Left lung (tissue), 10 donors: ENCODE measurements around the gene HSDL2. TPM values are rescaled to one million over a fixed set of nuclear protein-coding genes. Genes with fewer than 3 reads are reported as not detected.
"Not testable (repeated sequence)": the region's sequence is repeated elsewhere in the genome, so short reads cannot be mapped to it uniquely, and the experiment has no call there.

Experiments
- ATAC-seq: fragments of 200-7000 bp; cut with Tn5 transposase; one replicate; pipeline ENCODE4 v1.9.1; 2020; ENCODE audit warnings: moderate library complexity
- DNase-seq, 4 donors: peaks; one replicate each; pipeline ENCODE4 v3.0.0-alpha.2; 2013 to 2020
- H3K27ac ChIP-seq, 2 donors: fragments of 200-600 bp; sonication (generic) in 1 of 2; one replicate each; pipeline versions ENCODE4 v1.5.0 to v1.8.0; 2020 to 2021
- H3K27me3 ChIP-seq, 2 donors: fragments of 200-600 bp; sonication (generic) in 1 of 2; one replicate each; pipeline versions ENCODE4 v1.5.0 to v1.8.0; 2020 to 2021
- H3K36me3 ChIP-seq, 2 donors: fragments of 200-600 bp; sonication (generic) in 1 of 2; one replicate each; pipeline versions ENCODE4 v1.5.0 to v1.8.0; 2020 to 2021
- H3K4me1 ChIP-seq, 2 donors: fragments of 200-600 bp; one replicate each; pipeline ENCODE4 v1.8.0; 2021
- H3K4me3 ChIP-seq, 2 donors: fragments of 200-600 bp; sonication (generic) in 1 of 2; one replicate each; pipeline versions ENCODE4 v1.5.0 to v1.8.0; 2020 to 2021; ENCODE audit warnings: mild to moderate bottlenecking in 1 of 2
- H3K9me3 ChIP-seq, 2 donors: fragments of 200-600 bp; sonication (generic) in 1 of 2; one replicate each; pipeline versions ENCODE4 v1.5.0 to v1.8.0; 2020 to 2021
- intact Hi-C, 2 donors: fragments of 100-400 bp; cut with DNase I; formaldehyde crosslinking; loops; one replicate each; pipeline versions ENCODE4 v1.11.2 to v1.14.2; 2022
- polyA plus RNA-seq, 6 donors: library from polyadenylated mRNA; unstranded; fragments of 120-200 nt; gene quantifications; one replicate each; pipeline ENCODE4 v1.2.1, GENCODE V29; 2013; ENCODE audit not compliant: insufficient read length in 6 of 6
- total RNA-seq, 2 donors: library from RNA; stranded (reverse); fragmentation: NEBNext Ultra II Directional; extraction: Animal tissue kit (Norgen Biotek cat#: 25700); gene quantifications; one replicate each; pipeline ENCODE4 v1.2.1, GENCODE V29; 2021
- TF ChIP-seq, protein P1 (sequence below), 2 donors: fragments of 200-600 bp; sonication (generic) in 1 of 2; IDR thresholded peaks; one replicate each; pipeline versions ENCODE4 v1.5.0 to v1.8.0; 2021; ENCODE audit warnings: antibody characterized with exemption in 2 of 2
- donor health status: DM: no; HTN: yes; CAD: no.
- donor health status: DM: no; HTN: no; CAD: no.

HSDL2 gene
- total and polyA plus RNA-seq, 8 donors = 40.3 to 77.9 (median 64.2) TPM

DNA sequence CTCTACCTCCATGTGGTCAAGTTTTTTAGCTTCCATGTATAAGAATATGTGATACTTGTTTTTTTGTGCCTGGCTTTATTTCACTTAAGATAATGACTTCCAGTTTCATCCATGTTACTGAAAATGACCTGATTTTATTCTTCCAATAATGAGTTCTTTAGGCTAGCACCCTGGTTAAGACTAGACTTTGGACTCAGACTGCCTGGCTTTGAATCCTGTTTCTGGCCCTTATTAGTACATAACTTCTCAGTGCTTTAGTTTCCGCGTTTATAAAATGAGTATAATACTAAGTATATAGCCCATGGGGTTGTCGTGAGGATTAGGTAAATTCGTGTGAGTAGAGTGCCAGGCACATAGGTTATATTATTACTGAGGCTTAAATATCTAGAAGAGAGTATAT, 125.2 kb downstream of the HSDL2 start:
- H3K27ac ChIP-seq = no peak overlapping the region
- TF ChIP-seq, protein P1, sequence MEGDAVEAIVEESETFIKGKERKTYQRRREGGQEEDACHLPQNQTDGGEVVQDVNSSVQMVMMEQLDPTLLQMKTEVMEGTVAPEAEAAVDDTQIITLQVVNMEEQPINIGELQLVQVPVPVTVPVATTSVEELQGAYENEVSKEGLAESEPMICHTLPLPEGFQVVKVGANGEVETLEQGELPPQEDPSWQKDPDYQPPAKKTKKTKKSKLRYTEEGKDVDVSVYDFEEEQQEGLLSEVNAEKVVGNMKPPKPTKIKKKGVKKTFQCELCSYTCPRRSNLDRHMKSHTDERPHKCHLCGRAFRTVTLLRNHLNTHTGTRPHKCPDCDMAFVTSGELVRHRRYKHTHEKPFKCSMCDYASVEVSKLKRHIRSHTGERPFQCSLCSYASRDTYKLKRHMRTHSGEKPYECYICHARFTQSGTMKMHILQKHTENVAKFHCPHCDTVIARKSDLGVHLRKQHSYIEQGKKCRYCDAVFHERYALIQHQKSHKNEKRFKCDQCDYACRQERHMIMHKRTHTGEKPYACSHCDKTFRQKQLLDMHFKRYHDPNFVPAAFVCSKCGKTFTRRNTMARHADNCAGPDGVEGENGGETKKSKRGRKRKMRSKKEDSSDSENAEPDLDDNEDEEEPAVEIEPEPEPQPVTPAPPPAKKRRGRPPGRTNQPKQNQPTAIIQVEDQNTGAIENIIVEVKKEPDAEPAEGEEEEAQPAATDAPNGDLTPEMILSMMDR (IDR thresholded peaks at IDR 0.05) = no peak
- ATAC-seq (no peak), DNase-seq (no peak)
- H3K27me3 ChIP-seq = no peaks in the 10 kb centered on the region
- H3K4me3 ChIP-seq = no peak overlapping the region
- no peaks in the 10 kb centered on the region for H3K9me3 ChIP-seq
- intact Hi-C loops = no loop called here
- peaks cover 0 to 5% of the 10 kb centered on the region in 2 donors for H3K4me1 ChIP-seq
- no peaks in the 10 kb centered on the region for H3K36me3 ChIP-seq

DNA sequence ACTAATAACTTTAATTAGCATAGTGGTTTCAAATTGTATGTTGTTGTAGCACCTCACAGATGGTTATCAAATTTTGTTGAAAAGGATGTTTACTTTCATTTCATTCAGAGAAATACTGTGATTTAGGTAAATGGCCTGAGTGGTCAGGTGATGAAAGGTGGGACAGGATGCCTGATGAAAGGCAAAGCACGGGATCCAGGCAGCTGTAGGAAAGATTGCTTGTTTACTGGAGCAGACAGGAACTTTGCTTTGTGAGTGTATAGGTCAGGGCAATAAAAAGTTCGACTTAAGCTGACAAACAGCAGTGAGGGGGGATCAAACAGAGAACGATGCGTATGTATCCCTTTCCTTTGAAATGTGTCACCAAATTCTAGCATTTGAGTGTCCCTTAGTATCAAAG, 125.7 kb downstream of the HSDL2 start:
- DNase-seq = no peak
- Histone ChIP-seq H3K36me3 (no peaks in the 10 kb centered on the region), H3K9me3 (no peaks in the 10 kb centered on the region), H3K4me1 (peaks cover 0 to 5% of the 10 kb centered on the region in 2 donors), H3K27me3 (no peaks in the 10 kb centered on the region), H3K27ac (no peak overlapping the region), H3K4me3 (no peak overlapping the region)
- no peak for ATAC-seq
- TF ChIP-seq, protein P1 (IDR thresholded peaks at IDR 0.05) = no peak
- intact Hi-C loops = no loop called here

- peak overlapping the region in 1 of 2 donors; percentile 23 for H3K27ac ChIP-seq
- TF ChIP-seq, protein P1 (IDR thresholded peaks at IDR 0.05) = no peak
- intact Hi-C loops = no loop called here
- no peak overlapping the region for H3K4me3 ChIP-seq
- ATAC-seq = peak; percentile 67
- H3K9me3 ChIP-seq = no peaks in the 10 kb centered on the region
- H3K36me3 ChIP-seq = no peaks in the 10 kb centered on the region
- H3K4me1 ChIP-seq = peaks cover 0 to 5% of the 10 kb centered on the region in 2 donors
- no peaks in the 10 kb centered on the region for H3K27me3 ChIP-seq
- peak in 2 of 4 donors; percentile 34 to 47 for DNase-seq
Measured at GRCh38 chr9:112506571-112506970, 126.7 kb downstream of the HSDL2 start.

DNA sequence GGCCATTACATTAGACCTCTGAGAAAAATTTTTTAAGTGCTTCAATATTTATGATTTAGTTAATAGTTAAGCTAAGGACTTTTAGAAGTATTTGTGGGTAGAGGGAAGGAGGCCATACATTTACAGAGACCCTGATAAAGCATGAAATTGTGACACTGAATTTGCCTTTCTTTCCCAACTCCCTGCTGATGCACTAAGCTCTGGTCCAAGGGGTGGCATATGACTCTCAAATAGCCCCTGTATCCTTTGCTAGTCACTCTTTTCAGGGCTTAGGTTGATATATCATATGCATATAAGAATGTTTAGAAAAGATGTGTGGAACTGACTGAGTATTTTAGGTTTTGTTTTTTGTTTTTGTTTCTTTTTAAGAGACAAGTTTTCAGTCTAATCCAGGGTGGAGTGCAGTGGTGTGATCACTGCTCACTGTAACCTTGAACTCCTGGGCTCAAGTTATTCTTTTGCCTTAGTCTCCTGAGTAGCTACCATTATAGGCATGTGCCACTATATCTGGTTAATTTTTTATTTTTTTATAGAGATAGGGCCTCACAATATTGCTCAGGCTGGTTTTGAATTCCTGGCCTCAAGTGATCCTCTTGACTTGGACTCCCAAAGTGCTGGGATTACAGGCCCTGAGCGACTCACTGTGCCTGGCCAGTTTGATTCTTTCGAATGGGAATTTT, 127.2 kb downstream of the HSDL2 start:
- DNase-seq (no peak), ATAC-seq (peak; percentile 22)
- intact Hi-C loops = no loop called here
- Histone ChIP-seq H3K27me3 (no peaks in the 10 kb centered on the region), H3K36me3 (no peaks in the 10 kb centered on the region), H3K4me3 (no peak overlapping the region), H3K27ac (peak overlapping the region in 1 of 2 donors; percentile 23), H3K9me3 (no peaks in the 10 kb centered on the region), H3K4me1 (peaks cover 0 to 5% of the 10 kb centered on the region in 2 donors)
- TF ChIP-seq, protein P1 (IDR thresholded peaks at IDR 0.05) = no peak

DNA sequence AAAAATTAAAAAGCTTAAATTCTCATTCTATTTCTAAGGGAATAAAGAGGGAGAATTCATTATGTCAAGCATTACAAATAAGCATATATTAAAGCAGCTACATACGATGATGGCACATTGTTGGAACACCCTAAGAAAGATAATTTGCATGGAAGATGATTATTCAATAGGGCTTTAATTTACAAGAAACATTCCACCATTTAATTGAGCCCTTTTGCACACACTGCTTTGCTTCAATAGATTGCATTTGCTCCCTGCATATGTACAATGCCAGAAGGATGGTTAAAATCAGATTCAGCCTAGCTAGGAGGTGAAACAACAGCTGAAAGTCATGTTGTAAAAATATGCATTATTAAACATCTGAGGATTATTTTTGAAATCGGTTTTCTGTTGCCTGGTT, 128.5 kb downstream of the HSDL2 start:
- Histone ChIP-seq H3K36me3 (no peaks in the 10 kb centered on the region), H3K27ac (no peak overlapping the region), H3K4me3 (no peak overlapping the region), H3K27me3 (no peaks in the 10 kb centered on the region), H3K9me3 (no peaks in the 10 kb centered on the region), H3K4me1 (no peaks in the 10 kb centered on the region)
- intact Hi-C loops = no loop called here
- TF ChIP-seq, protein P1 (IDR thresholded peaks at IDR 0.05) = no peak
- no peak for DNase-seq
- no peak for ATAC-seq

GRCh38 chr9:112512377-112512776, 132.5 kb downstream of the HSDL2 start:
- ATAC-seq, intact Hi-C loops, H3K27ac ChIP-seq, H3K4me1 ChIP-seq, H3K4me3 ChIP-seq, H3K36me3 ChIP-seq, H3K27me3 ChIP-seq, DNase-seq, H3K9me3 ChIP-seq: not testable (repeated sequence)
